GM18873 (cell line): ENCODE results near the gene TEAD3.

Experiments used
- ATAC-seq: cut with Tn5 transposase; IDR thresholded peaks from one replicate; pipeline ENCODE4 v1.9.1; 2021; ENCODE audit warnings: mild to moderate bottlenecking, moderate library complexity, moderate number of reproducible peaks; ENCODE audit not compliant: unreplicated experiment, low FRiP score

TEAD3 gene

DNA sequence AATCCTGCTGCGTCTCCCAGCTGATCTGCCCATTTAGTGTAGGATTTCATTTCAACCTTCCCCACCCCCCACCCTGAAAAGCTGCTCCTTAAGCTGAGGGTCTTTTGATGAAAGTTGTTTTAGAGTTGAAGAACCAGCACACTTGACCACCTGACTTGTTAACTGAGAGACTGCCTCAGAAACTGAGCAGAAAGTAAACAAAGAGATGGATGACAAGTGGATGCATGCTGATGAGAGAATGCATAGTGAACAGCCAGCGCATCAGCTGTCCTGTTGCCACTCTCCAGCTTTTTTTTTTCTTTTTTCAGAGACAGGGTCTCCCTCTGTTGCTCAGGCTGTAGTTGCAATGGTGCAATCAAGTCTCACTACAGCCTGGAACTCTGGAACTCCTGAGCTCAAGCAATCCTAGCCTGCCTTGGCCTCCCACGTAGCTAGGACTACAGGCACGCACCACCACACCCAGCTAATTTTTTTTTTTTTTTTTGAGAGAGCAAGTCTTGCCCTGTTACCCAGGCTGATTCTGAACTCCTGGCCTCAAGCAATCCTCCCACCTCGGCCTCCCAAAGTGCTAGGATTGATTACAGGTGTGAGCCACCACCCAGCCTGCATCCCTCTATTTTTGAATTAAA is 19.2 kb downstream of the TEAD3 start:
- ATAC-seq: no peak

- no peak for ATAC-seq
These were observed 19.9 kb downstream of the TEAD3 start for GRCh38 chr6:35477028-35477427.

- no peak for ATAC-seq
These were observed 20.9 kb downstream of the TEAD3 start for GRCh38 chr6:35476004-35476403.

DNA sequence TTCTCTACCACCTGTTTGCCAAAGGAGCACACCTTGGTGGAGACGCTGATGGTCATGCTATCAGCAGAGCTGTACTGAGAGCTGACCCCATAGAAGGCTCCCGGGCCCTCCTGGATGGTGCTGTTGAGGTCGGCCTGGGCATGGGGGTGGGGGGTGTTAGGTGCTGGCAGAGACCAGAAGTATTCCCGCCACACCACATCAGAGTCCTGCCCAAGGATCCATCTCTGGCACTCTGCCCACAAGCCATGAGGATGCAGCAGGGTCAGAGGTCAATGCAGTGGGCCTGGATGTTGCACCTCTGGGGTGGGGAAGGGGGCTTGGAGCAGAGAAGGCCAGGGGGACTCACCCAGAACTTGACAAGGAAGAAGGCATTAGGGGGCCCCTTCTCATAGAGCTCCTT is 21.3 kb downstream of the TEAD3 start:
- no peak for ATAC-seq

DNA sequence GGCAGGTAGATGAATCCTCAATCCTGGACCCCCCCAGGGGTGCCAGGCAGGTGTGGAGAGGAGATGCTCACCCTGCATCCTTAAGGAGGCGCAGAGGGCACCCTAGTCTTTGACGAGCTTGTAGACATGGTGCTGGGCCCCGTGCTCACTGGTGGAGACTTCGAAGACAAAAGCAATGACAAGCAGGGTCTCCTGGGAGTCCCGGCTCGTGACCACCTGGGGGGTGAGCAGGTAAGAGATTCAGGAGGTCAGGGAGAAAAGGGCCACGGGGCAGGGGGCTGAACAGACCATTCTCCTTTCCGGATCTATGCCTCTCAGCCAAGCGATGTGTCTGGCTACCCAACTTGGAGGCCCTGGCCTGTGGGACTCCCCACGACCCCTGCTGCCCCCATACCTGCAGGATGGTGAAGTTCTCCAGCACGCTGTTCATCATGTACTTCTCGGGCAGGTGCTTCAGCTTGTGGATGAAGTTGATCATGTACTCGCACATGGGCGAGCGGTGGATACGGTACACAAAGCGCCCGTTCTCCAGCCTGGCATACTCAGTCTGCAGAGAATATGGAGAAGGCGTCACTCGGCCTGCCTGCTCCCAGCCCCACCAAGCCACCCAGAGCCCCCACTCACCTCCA is 21.8 kb downstream of the TEAD3 start:
- no peak for ATAC-seq

DNA sequence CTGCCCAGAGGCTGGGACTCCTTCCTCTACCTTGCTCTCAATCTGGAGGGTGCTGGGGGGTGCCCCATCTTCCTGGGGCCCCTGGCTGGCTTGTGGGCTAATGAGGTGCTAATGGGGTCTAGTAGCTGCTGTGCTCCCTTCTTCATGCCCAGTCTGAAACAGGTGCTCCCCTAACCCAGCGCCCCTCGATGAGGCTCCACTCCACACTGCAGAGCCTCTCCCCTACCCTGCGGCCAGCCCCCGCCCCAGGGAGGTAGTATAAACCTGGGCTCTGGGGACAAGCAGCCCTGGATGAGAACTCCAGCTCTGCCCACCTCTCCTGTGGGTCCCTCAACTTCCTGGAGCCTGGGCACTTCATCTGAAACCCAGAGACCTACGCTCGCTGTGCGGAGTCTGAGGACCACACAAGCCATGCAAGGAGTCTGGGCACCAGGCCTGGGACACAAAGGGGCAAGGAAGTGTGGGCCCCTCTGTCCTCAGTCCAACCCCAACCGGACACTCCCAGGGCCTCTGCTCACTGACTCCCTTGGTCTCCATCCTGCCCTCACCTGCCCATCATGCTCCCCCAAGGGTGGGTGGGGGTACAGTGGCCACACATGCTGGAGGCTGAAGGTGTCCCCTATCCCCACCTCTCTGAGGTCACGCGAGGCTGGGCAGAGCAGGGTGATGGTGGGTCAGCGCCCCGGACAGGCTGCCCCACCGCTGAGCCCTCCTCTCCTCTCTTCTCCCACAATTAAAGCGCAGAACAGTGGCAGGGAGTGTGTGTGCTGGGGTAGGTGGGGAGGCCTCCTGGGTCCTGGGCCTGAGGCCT is 22.5 kb downstream of the TEAD3 start:
- ATAC-seq: no peak

- ATAC-seq: no peak
These were observed 23.1 kb downstream of the TEAD3 start for GRCh38 chr6:35473850-35474130.

DNA sequence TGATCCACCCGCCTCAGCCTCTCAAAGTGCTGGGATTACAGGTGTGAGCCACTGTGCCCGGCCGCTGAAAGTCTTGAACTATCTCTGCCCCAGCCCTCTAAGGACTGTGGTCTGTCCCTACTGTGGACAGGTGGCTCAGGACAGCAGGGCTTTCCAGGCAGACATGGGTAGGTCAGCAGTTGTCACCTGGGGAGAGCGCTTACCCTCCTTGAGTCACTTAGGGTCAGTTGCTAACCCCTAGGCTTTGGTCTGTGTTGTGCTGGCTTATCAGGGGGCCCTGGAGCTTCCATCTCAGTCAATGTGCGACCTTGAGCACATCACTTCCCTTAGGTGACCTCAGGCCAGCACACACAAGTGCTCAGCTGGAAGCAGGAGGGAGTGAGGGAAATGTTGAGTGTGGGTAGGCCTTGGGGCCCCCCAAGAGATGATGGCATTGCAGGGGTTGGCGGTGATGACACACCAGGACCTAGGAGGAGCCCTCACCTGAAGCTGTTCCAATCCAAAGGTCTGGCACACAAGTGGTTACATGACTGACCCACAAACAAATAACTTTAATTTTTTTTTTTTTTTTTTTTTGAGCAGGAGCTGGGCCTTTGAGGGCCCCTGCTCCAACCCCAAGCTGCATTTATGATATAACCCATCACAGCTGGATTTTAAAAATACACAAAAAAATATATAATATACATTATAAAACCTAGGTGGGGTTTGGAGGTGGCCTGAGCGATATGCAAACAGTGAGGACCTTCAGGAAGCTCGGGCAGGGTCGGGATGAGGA is 23.6 kb downstream of the TEAD3 start:
- no peak for ATAC-seq

DNA sequence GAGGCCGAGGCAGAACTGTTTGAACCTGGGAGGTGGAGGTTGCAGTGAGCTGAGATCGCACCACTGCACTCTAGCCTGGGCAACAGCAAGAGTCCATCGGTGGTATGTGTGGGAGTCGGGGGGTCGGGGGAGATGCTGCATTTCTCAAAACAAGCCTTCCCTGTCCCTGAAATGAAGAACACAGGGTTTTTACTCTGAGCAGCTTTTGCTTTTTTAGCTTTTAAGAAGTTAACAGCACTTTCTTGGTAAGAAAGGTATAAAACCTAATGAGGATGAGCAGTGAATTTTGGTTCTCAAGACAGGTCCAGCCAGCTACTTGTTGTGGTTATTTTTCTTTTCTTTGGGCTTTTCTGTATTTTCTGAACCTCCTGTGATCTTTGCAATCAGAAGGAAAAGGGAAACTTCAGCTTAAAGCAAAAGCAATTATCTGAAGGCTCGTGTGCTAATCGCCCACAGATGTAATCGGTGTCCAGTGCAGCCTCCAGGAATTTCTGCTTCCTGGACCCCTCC is 25.0 kb downstream of the TEAD3 start:
- no peak for ATAC-seq

GRCh38 chr6:35470663-35471120 is 26.2 kb downstream of the TEAD3 start:
- no peak for ATAC-seq

DNA sequence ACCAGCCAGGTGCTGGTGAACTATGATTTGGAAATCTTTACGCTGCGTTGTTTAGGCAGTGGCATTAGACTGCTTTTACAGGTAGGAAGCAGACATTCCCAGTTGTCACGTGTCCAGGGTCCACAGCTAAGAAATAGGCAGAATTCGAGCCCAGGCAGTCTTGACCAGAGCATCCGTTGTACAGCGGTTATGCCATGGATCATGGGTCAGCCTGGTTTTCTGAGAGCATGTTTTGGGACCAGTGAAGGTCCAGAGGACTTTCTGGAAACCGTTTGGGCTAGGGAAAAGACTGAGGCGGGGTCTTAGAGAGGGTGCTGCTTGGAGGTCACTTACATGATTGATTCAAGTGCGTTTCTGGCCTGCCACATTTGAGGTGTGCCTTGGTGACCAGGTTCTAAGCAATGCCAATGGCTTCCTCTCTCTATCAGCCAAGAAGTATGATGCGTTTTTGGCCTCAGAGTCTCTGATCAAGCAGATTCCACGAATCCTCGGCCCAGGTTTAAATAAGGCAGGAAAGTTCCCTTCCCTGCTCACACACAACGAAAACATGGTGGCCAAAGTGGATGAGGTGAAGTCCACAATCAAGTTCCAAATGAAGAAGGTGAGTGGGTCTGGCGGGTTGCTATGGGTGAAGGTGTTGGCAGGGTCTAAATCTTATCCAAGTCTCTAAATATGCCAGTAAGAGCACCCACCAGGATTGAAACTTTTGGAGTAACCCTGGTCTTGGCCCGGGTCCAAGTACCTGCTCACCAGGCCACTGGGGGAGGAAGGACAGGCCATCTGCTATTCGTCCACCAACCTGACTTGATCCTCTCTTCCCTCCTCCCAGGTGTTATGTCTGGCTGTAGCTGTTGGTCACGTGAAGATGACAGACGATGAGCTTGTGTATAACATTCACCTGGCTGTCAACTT is 26.9 kb downstream of the TEAD3 start:
- no peak for ATAC-seq

- ATAC-seq: no peak
These were observed 27.7 kb downstream of the TEAD3 start for GRCh38 chr6:35468980-35469750.

DNA sequence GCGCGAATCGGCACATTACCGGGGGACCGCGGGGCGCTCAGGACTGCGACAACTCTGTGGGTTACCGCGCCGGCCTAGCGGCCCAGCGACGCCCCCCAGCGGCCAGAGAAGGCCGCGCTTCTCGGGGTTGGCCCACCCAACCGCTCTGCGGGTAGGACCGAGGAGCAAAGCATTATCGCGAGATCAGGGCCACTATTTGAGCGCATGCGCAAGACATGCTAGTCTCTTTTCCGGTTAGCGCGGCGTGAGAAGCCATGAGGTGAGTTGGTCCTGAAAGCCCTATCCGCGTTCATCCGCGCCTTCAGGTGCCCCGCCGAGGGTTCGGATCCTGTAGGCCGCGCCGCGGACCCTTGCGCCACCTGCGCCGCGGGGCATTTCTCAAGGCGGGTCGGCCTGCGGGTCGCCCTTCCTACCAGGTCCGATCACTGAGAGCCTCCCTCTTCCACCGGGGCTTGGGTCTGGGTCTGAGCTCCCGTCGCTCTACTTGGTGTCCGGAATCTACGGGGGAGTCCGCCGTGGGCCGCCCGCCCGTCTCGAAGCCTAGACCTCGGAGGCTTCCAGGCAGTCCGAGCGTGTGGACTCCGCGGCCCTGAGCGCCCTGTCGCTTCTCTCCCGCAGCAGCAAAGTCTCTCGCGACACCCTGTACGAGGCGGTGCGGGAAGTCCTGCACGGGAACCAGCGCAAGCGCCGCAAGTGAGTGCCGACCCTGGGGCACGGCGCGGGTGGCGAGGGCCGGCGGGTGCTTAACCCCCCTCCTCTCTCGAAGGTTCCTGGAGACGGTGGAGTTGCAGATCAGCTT is 28.5 kb downstream of the TEAD3 start, which contains the start of gene RPL10A:
Gene RPL10A (plus strand): TSS at position 221 of the 799 bp plus-strand sequence. CDS start 34 bp downstream, at position 255.
- ATAC-seq: peak; percentile 63

DNA sequence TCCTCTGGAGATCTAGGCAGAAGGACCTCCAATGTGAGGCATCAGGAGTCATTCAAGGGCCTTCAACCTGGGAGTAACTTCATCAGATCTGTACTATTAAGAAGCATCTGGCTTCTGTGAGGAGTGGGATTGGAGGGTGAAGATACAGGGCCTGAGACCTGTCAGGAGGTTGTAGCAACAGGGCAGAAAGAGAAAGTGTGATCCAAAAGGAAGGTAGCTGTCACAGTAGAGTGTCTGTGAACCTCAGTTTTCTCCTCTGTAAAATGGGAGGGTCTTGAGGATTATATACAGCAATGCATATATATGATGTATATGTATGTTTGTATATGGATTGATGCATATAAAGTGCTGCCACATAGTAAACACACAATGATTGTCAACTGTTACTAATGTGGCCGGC is 31.2 kb downstream of the TEAD3 start:
- no peak for ATAC-seq

- no peak for ATAC-seq
These were observed 33.6 kb downstream of the TEAD3 start for GRCh38 chr6:35463292-35463691.

DNA sequence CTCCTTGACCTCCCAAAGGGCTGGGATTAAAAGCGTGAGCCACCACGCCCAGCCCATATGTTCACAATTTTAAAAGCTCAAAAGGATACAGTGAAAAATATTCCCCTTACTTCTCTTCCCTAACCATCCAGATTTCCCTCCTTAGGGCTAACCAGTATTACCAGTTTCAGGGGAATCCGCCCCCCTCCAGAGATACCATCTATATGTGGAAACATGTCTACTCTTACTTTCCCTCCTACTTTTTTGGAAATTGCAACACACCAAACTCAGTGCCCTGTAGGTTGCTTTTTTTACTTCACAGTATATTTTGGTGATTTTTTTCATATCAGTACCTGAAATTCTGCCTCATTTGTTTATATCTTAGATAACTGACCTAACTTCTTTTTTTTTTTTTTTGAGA is 35.6 kb downstream of the TEAD3 start:
- no peak for ATAC-seq

DNA sequence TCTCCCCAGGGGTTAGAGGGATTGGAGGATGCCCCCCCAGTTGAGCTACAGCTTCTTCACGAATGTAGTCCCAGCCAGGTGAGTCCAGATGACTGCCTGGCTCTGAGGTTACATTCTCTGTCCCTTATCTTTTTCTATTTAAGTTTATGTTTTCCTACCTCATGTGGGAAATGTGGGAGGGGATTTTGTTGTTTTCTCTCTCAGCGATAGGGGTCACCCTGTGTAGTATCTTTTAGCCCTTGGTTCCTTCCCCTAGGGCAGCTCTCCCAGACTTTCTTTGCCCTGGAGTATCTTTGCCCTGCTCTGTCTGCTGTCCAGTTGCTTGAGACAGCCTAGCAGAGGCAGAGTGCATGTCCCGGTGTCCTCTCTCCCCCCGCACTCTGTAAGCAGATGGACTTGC is 39.0 kb downstream of the TEAD3 start:
- ATAC-seq: no peak
